ENCODE data around the gene ANKRD53.
A peak's percentile ranks its signal among the peaks of the same experiment; 100 is the strongest.

The ANKRD53 gene

GRCh38 chr2:70978341-70979179 lies at the start of gene ANKRD53:
Gene ANKRD53, plus strand, starts transcription at chr2:70978630. Its CDS starts 16 bp downstream, at chr2:70978646.
- H3K4me3 ChIP-seq (ENCODE audit: low read length), result peak within 1 kb of the TSS; percentile 69
- no peaks in the 10 kb centered on the region for H3K36me3 ChIP-seq (ENCODE audit: insufficient read depth, low read length)
- peaks cover 12% of the 10 kb centered on the region for H3K4me1 ChIP-seq (ENCODE audit: insufficient read depth, low read length)
- H3K27me3 ChIP-seq (ENCODE audit: insufficient read depth, low read length), result no peaks in the 10 kb centered on the region
- no peaks in the 10 kb centered on the region for H3K9me3 ChIP-seq (ENCODE audit: low read length)
- no peak within 1 kb of the TSS for H2AFZ ChIP-seq (ENCODE audit: low read depth, low read length)

GRCh38 chr2:70930371-70931329 lies 47.8 kb upstream of the ANKRD53 start:
- Histone ChIP-seq H3K4me1 (ENCODE audit: insufficient read depth, low read length) (peaks cover 4% of the 10 kb centered on the region), H3K27me3 (ENCODE audit: insufficient read depth, low read length) (no peaks in the 10 kb centered on the region), H2AFZ (ENCODE audit: low read depth, low read length) (no peak overlapping the region), H3K36me3 (ENCODE audit: insufficient read depth, low read length) (peaks cover 13% of the 10 kb centered on the region), H3K9me3 (ENCODE audit: low read length) (no peaks in the 10 kb centered on the region), H3K4me3 (ENCODE audit: low read length) (no peak overlapping the region)

GRCh38 chr2:70931376-70932000 lies 46.9 kb upstream of the ANKRD53 start:
- no peaks in the 10 kb centered on the region for H3K27me3 ChIP-seq (ENCODE audit: insufficient read depth, low read length)
- peaks cover 4% of the 10 kb centered on the region for H3K4me1 ChIP-seq (ENCODE audit: insufficient read depth, low read length)
- H3K36me3 ChIP-seq (ENCODE audit: insufficient read depth, low read length), result peaks cover 7% of the 10 kb centered on the region
- H3K4me3 ChIP-seq (ENCODE audit: low read length), result no peak overlapping the region
- H2AFZ ChIP-seq (ENCODE audit: low read depth, low read length), result no peak overlapping the region
- H3K9me3 ChIP-seq (ENCODE audit: low read length), result no peaks in the 10 kb centered on the region

GRCh38 chr2:70932631-70933230 lies 45.7 kb upstream of the ANKRD53 start:
- Histone ChIP-seq H2AFZ (ENCODE audit: low read depth, low read length) (no peak overlapping the region), H3K4me3 (ENCODE audit: low read length) (no peak overlapping the region), H3K36me3 (ENCODE audit: insufficient read depth, low read length) (no peaks in the 10 kb centered on the region), H3K27me3 (ENCODE audit: insufficient read depth, low read length) (no peaks in the 10 kb centered on the region), H3K9me3 (ENCODE audit: low read length) (no peaks in the 10 kb centered on the region), H3K4me1 (ENCODE audit: insufficient read depth, low read length) (peaks cover 7% of the 10 kb centered on the region)

- no peaks in the 10 kb centered on the region for H3K9me3 ChIP-seq (ENCODE audit: low read length)
- peaks cover 22% of the 10 kb centered on the region for H3K4me1 ChIP-seq (ENCODE audit: insufficient read depth, low read length)
- no peak overlapping the region for H3K4me3 ChIP-seq (ENCODE audit: low read length)
- H2AFZ ChIP-seq (ENCODE audit: low read depth, low read length), result no peak overlapping the region
- H3K27me3 ChIP-seq (ENCODE audit: insufficient read depth, low read length), result no peaks in the 10 kb centered on the region
- H3K36me3 ChIP-seq (ENCODE audit: insufficient read depth, low read length), result no peaks in the 10 kb centered on the region
Measured at GRCh38 chr2:70934981-70935380, 43.4 kb upstream of the ANKRD53 start.

GRCh38 chr2:70935468-70936164 lies 42.8 kb upstream of the ANKRD53 start, which contains the start of gene ATP6V1B1:
Gene ATP6V1B1, plus strand, starts transcription at chr2:70935900. Its CDS starts 55 bp downstream, at chr2:70935955.
- Histone ChIP-seq H3K9me3 (ENCODE audit: low read length) (no peaks in the 10 kb centered on the region), H2AFZ (ENCODE audit: low read depth, low read length) (no peak within 1 kb of the TSS), H3K27me3 (ENCODE audit: insufficient read depth, low read length) (no peaks in the 10 kb centered on the region), H3K4me3 (ENCODE audit: low read length) (no peak within 1 kb of the TSS), H3K4me1 (ENCODE audit: insufficient read depth, low read length) (peaks cover 22% of the 10 kb centered on the region), H3K36me3 (ENCODE audit: insufficient read depth, low read length) (no peaks in the 10 kb centered on the region)

- no peak overlapping the region for H2AFZ ChIP-seq (ENCODE audit: low read depth, low read length)
- H3K4me3 ChIP-seq (ENCODE audit: low read length), result no peak overlapping the region
- H3K9me3 ChIP-seq (ENCODE audit: low read length), result no peaks in the 10 kb centered on the region
- no peaks in the 10 kb centered on the region for H3K27me3 ChIP-seq (ENCODE audit: insufficient read depth, low read length)
- no peaks in the 10 kb centered on the region for H3K36me3 ChIP-seq (ENCODE audit: insufficient read depth, low read length)
- H3K4me1 ChIP-seq (ENCODE audit: insufficient read depth, low read length), result peaks cover 22% of the 10 kb centered on the region
Measured at GRCh38 chr2:70936165-70936978, 42.1 kb upstream of the ANKRD53 start.

- Histone ChIP-seq H3K9me3 (ENCODE audit: low read length) (no peaks in the 10 kb centered on the region), H3K27me3 (ENCODE audit: insufficient read depth, low read length) (no peaks in the 10 kb centered on the region), H3K4me3 (ENCODE audit: low read length) (no peak overlapping the region), H2AFZ (ENCODE audit: low read depth, low read length) (no peak overlapping the region), H3K36me3 (ENCODE audit: insufficient read depth, low read length) (no peaks in the 10 kb centered on the region), H3K4me1 (ENCODE audit: insufficient read depth, low read length) (peaks cover 24% of the 10 kb centered on the region)
Measured at GRCh38 chr2:70936979-70937811, 41.2 kb upstream of the ANKRD53 start.

GRCh38 chr2:70937866-70938585 lies 40.4 kb upstream of the ANKRD53 start:
- no peak overlapping the region for H3K4me3 ChIP-seq (ENCODE audit: low read length)
- H2AFZ ChIP-seq (ENCODE audit: low read depth, low read length), result no peak overlapping the region
- no peaks in the 10 kb centered on the region for H3K27me3 ChIP-seq (ENCODE audit: insufficient read depth, low read length)
- H3K4me1 ChIP-seq (ENCODE audit: insufficient read depth, low read length), result peaks cover 33% of the 10 kb centered on the region
- H3K9me3 ChIP-seq (ENCODE audit: low read length), result no peaks in the 10 kb centered on the region
- H3K36me3 ChIP-seq (ENCODE audit: insufficient read depth, low read length), result no peaks in the 10 kb centered on the region

GRCh38 chr2:70938586-70938950 lies 39.9 kb upstream of the ANKRD53 start:
- Histone ChIP-seq H3K4me3 (ENCODE audit: low read length) (no peak overlapping the region), H3K9me3 (ENCODE audit: low read length) (no peaks in the 10 kb centered on the region), H3K4me1 (ENCODE audit: insufficient read depth, low read length) (peaks cover 38% of the 10 kb centered on the region), H2AFZ (ENCODE audit: low read depth, low read length) (no peak overlapping the region), H3K27me3 (ENCODE audit: insufficient read depth, low read length) (no peaks in the 10 kb centered on the region), H3K36me3 (ENCODE audit: insufficient read depth, low read length) (no peaks in the 10 kb centered on the region)
